ENCODE measurements around the gene EEFSEC. TPM values are rescaled to one million over a fixed set of nuclear protein-coding genes. Genes with fewer than 3 reads are reported as not detected.

EEFSEC gene
- total and polyA plus RNA-seq, 2 of the 8 experiments (the other 6 are each of a cell fraction or from before 2014, with no cell fraction given), result 13.1 to 19.8 TPM

GRCh38 chr3:128330214-128330842 is 177.0 kb downstream of the EEFSEC start:
- Histone ChIP-seq H2BK120ac (replicated peaks; ENCODE audit: low read depth, low read length) (no peak overlapping the region), H3K4ac (replicated peaks; ENCODE audit: insufficient read length, low read depth, low read length) (no peak overlapping the region), H3K9ac (replicated peaks in 1 of 4; ENCODE audit: extremely low read depth in 1 of 4, low read depth in 3 of 4, low read length in 3 of 4) (no peak overlapping the region), H4K5ac (ENCODE audit: insufficient read length, low read depth, low read length) (no peak overlapping the region), H2BK20ac (ENCODE audit: low read length) (no peak overlapping the region), H3K23me2 (ENCODE audit: low read depth, low read length) (no peaks in the 10 kb centered on the region), H3K4me1 (replicated peaks in 1 of 4; ENCODE audit: control insufficient read depth in 3 of 4, insufficient read depth in 4 of 4, low read length in 3 of 4) (peaks cover 0 to 4% (median 3%) of the 10 kb centered on the region in 4 experiments; a peak in 5 of 7 replicates), H3K27ac (ENCODE audit: low read depth, low read length) (no peak overlapping the region), H4K8ac (ENCODE audit: extremely low read depth, insufficient read depth, low read length) (no peak overlapping the region), H3K4me3 (ENCODE audit: extremely low read depth in 1 of 4, insufficient read depth in 2 of 4, low read depth in 3 of 4, low read length in 4 of 4) (no peak overlapping the region), H2BK12ac (ENCODE audit: low read depth, low read length) (no peak overlapping the region), H3K56ac (replicated peaks; ENCODE audit: insufficient read length, low read depth, low read length) (no peak overlapping the region), H4K20me1 (replicated peaks in 1 of 2; ENCODE audit: control insufficient read depth in 1 of 2, insufficient read depth in 2 of 2, low read length in 2 of 2) (no peaks in the 10 kb centered on the region), H2BK15ac (ENCODE audit: low read length) (no peak overlapping the region), H3K23ac (ENCODE audit: insufficient read length) (no peak overlapping the region), H3K4me2 (ENCODE audit: insufficient read depth in 1 of 2, low read depth in 2 of 2, low read length in 2 of 2) (peak overlapping the region in 1 of 2 experiments; percentile 3; a peak in 1 of 4 replicates), H2AK5ac (ENCODE audit: low read depth, low read length) (no peak overlapping the region), H3K9me3 (ENCODE audit: insufficient read depth in 2 of 2, low read depth in 1 of 2, low read length in 1 of 2) (no peaks in the 10 kb centered on the region), H2BK5ac (ENCODE audit: low read depth, low read length) (no peak overlapping the region), H3K27me3 (replicated peaks in 1 of 4; ENCODE audit: control insufficient read depth in 3 of 4, extremely low read depth in 1 of 4, insufficient read depth in 3 of 4, low read length in 3 of 4) (no peaks in the 10 kb centered on the region), H3K36me3 (ENCODE audit: control insufficient read depth in 2 of 4, insufficient read depth in 4 of 4, low read length in 3 of 4) (no peaks in the 10 kb centered on the region), H2AFZ (ENCODE audit: low read length) (no peak overlapping the region), H3K18ac (ENCODE audit: extremely low read depth, low read length) (no peak overlapping the region), H3K79me2 (ENCODE audit: control insufficient read depth in 1 of 2, insufficient read depth in 2 of 2, low read length in 2 of 2) (no peaks in the 10 kb centered on the region), H3K79me1 (ENCODE audit: low read depth, low read length) (no peaks in the 10 kb centered on the region; the same call in 1 of the 2 replicates), H3K14ac (ENCODE audit: insufficient read length) (no peak overlapping the region), H4K91ac (replicated peaks; ENCODE audit: insufficient read length, low read length) (no peak overlapping the region)
- no peak for FAIRE-seq
- no peak for DNase-seq (ENCODE audit: low read depth in 1 of 2, low spot score in 2 of 2)
- ChIA-PET CTCF (ENCODE audit: partially characterized antibody) (interaction anchor here (0.8 to 2.0 kb wide), 10 partner anchors 8 to 252 kb away, joined by 3 to 9 read pairs (median 5); no protein-coding TSS in a partner anchor), POLR2A (ENCODE audit: partially characterized antibody) (interaction anchor here (0.6 kb wide), 1 partner anchor 52 kb away, joined by 3 read pairs; no protein-coding TSS in a partner anchor)
- 76% methylated on average over 13 of the region's 13 CpGs; no CpG with 5 or more reads in 1 of the 2 experiments for WGBS, 2 experiments (ENCODE audit: extremely low coverage in 1 of 2, insufficient coverage in 1 of 2, insufficient read length in 1 of 2, insufficient replicate concordance in 2 of 2, low coverage in 1 of 2, low lambda C conversion rate in 2 of 2, missing lambda C conversion rate in 1 of 2)
- TF ChIP-seq KDM5A (IDR thresholded peaks at IDR 0.05; ENCODE audit: low read length) (no peak), SP4 (IDR thresholded peaks at IDR 0.05; ENCODE audit: low read length) (no peak), BACH1 (IDR thresholded peaks at IDR 0.05; ENCODE audit: low read length) (no peak), CHD1 (IDR thresholded peaks at IDR 0.05; ENCODE audit: low read depth, low read length) (no peak), USF2 (IDR thresholded peaks at IDR 0.05; ENCODE audit: low read length) (no peak), SIX5 (IDR thresholded peaks at IDR 0.05; ENCODE audit: low read depth, low read length) (no peak), KDM1A (IDR thresholded peaks at IDR 0.05; ENCODE audit: borderline replicate concordance, low read length) (no peak)
